ENCODE data around the gene IMPA2. TPM values are rescaled to one million over a fixed set of nuclear protein-coding genes. Genes with fewer than 3 reads are reported as not detected.

Gene IMPA2
- total and polyA plus RNA-seq, 2 of the 8 experiments (the other 6 are each of a cell fraction or from before 2014, with no cell fraction given) = 102 to 140 TPM

DNA sequence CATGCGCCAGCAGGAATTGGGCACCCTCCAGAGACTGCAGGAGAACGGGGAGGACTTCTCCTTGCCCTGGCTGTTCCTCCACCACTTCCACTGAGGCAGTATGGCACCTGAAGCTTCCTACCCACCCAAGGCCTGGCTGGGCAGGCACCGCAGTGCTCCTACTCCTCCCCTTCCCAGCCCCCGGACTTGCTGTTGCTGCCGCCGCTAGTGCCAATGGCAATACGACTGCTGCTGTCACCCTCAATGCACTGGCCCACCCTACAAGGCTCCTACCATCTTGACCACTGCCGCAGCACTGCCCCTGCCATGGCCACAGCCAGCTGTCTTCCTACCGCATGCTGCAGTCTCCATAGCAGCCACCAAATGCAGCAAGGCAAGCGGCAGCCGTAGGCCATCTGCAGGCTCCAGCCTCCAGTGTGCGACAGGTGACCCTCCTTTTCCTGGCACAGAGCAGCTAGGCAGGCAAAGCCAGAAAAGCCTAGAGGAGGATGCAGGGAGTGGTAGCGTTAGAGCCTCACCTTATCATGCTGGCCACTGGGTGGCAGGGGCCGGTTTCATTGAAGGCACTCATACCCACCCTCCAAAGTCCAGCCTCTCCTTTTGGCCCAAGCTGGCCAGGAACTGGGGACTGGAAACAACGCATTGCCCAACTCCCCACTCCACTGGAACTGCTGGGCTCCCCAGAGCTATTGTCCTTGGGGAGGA lies 64.9 kb downstream of the IMPA2 start:
- no peak overlapping the region for H3K9ac ChIP-seq (replicated peaks in 1 of 4; ENCODE audit: extremely low read depth in 1 of 4, low read depth in 3 of 4, low read length in 3 of 4)
- no peaks in the 10 kb centered on the region for H3K23me2 ChIP-seq (ENCODE audit: low read depth, low read length)
- ChIA-PET POLR2A (ENCODE audit: partially characterized antibody) (no interaction called here), CTCF (ENCODE audit: partially characterized antibody) (interaction anchor here (0.8 to 1.8 kb wide), 9 partner anchors 8 to 356 kb away, joined by 3 to 7 read pairs (median 3); no protein-coding TSS in a partner anchor)
- H3K4me3 ChIP-seq (ENCODE audit: extremely low read depth in 1 of 4, insufficient read depth in 2 of 4, low read depth in 3 of 4, low read length in 4 of 4) = no peak overlapping the region
- FAIRE-seq = no peak
- no peaks in the 10 kb centered on the region for H3K9me3 ChIP-seq (ENCODE audit: insufficient read depth in 2 of 2, low read depth in 1 of 2, low read length in 1 of 2)
- no peak overlapping the region for H2AK5ac ChIP-seq (ENCODE audit: low read depth, low read length)
- no peak overlapping the region for H4K8ac ChIP-seq (ENCODE audit: extremely low read depth, insufficient read depth, low read length)
- DNase-seq (ENCODE audit: low read depth in 1 of 2, low spot score in 2 of 2) = no peak
- no peak overlapping the region; the same call in 1 of the 2 replicates for H2AFZ ChIP-seq (ENCODE audit: low read length)
- H3K27me3 ChIP-seq (replicated peaks in 1 of 4; ENCODE audit: control insufficient read depth in 3 of 4, extremely low read depth in 1 of 4, insufficient read depth in 3 of 4, low read length in 3 of 4) = no peaks in the 10 kb centered on the region
- no peak overlapping the region for H2BK15ac ChIP-seq (ENCODE audit: low read length)
- no peaks in the 10 kb centered on the region for H4K20me1 ChIP-seq (replicated peaks in 1 of 2; ENCODE audit: control insufficient read depth in 1 of 2, insufficient read depth in 2 of 2, low read length in 2 of 2)
- H2BK120ac ChIP-seq (replicated peaks; ENCODE audit: low read depth, low read length) = no peak overlapping the region
- H3K27ac ChIP-seq (ENCODE audit: low read depth, low read length) = no peak overlapping the region
- no peak overlapping the region for H2BK20ac ChIP-seq (ENCODE audit: low read length)
- no peak overlapping the region for H3K4me2 ChIP-seq (ENCODE audit: insufficient read depth in 1 of 2, low read depth in 2 of 2, low read length in 2 of 2)
- no peak overlapping the region; the same call in 1 of the 2 replicates for H2BK12ac ChIP-seq (ENCODE audit: low read depth, low read length)
- H3K18ac ChIP-seq (ENCODE audit: extremely low read depth, low read length) = no peak overlapping the region
- H4K91ac ChIP-seq (replicated peaks; ENCODE audit: insufficient read length, low read length) = no peak overlapping the region
- H3K79me1 ChIP-seq (ENCODE audit: low read depth, low read length) = no peaks in the 10 kb centered on the region
- H3K56ac ChIP-seq (replicated peaks; ENCODE audit: insufficient read length, low read depth, low read length) = no peak overlapping the region
- H3K14ac ChIP-seq (ENCODE audit: insufficient read length) = no peak overlapping the region
- no peak overlapping the region for H3K4ac ChIP-seq (replicated peaks; ENCODE audit: insufficient read length, low read depth, low read length)
- no peak overlapping the region for H3K23ac ChIP-seq (ENCODE audit: insufficient read length)
- H3K79me2 ChIP-seq (ENCODE audit: control insufficient read depth in 1 of 2, insufficient read depth in 2 of 2, low read length in 2 of 2) = no peaks in the 10 kb centered on the region
- no peak overlapping the region for H4K5ac ChIP-seq (ENCODE audit: insufficient read length, low read depth, low read length)
- H2BK5ac ChIP-seq (ENCODE audit: low read depth, low read length) = no peak overlapping the region
- WGBS, 2 experiments (ENCODE audit: extremely low coverage in 1 of 2, insufficient coverage in 1 of 2, insufficient read length in 1 of 2, insufficient replicate concordance in 2 of 2, low coverage in 1 of 2, low lambda C conversion rate in 2 of 2, missing lambda C conversion rate in 1 of 2) = 94% methylated on average over 15 of the region's 15 CpGs; no CpG with 5 or more reads in 1 of the 2 experiments
- H3K36me3 ChIP-seq (ENCODE audit: control insufficient read depth in 2 of 4, insufficient read depth in 4 of 4, low read length in 3 of 4) = no peaks in the 10 kb centered on the region
- H3K4me1 ChIP-seq (replicated peaks in 1 of 4; ENCODE audit: control insufficient read depth in 3 of 4, insufficient read depth in 4 of 4, low read length in 3 of 4) = peaks cover 0 to 4% (median 0%) of the 10 kb centered on the region in 4 experiments; a peak in 1 of 7 replicates
- no peak for TF ChIP-seq EP300 (IDR thresholded peaks at IDR 0.05; ENCODE audit: borderline replicate concordance in 1 of 2, low read depth in 2 of 2, low read length in 2 of 2)
- no peak for TF ChIP-seq SIRT6 (IDR thresholded peaks at IDR 0.05; ENCODE audit: low read length)
- TF ChIP-seq TAF1 (IDR thresholded peaks at IDR 0.05; ENCODE audit: low read depth, low read length) = no peak
- TF ChIP-seq, protein P1, sequence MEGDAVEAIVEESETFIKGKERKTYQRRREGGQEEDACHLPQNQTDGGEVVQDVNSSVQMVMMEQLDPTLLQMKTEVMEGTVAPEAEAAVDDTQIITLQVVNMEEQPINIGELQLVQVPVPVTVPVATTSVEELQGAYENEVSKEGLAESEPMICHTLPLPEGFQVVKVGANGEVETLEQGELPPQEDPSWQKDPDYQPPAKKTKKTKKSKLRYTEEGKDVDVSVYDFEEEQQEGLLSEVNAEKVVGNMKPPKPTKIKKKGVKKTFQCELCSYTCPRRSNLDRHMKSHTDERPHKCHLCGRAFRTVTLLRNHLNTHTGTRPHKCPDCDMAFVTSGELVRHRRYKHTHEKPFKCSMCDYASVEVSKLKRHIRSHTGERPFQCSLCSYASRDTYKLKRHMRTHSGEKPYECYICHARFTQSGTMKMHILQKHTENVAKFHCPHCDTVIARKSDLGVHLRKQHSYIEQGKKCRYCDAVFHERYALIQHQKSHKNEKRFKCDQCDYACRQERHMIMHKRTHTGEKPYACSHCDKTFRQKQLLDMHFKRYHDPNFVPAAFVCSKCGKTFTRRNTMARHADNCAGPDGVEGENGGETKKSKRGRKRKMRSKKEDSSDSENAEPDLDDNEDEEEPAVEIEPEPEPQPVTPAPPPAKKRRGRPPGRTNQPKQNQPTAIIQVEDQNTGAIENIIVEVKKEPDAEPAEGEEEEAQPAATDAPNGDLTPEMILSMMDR (IDR thresholded peaks at IDR 0.05; ENCODE audit: control extremely low read depth in 1 of 3, insufficient read depth in 1 of 3, low read depth in 1 of 3, low read length in 3 of 3) = peak; percentile 17 to 40 (median 31); a peak in 3 of 4 replicates
- TF ChIP-seq PHF8 (conservative IDR thresholded peaks at IDR 0.05; ENCODE audit: low read depth, low read length) = no peak
- TF ChIP-seq CBX8 (IDR thresholded peaks at IDR 0.05; ENCODE audit: borderline replicate concordance, low read depth, low read length) = no peak
- no peak for TF ChIP-seq KDM4A (IDR thresholded peaks at IDR 0.05; ENCODE audit: low read depth, low read length, severe bottlenecking)
- no peak for TF ChIP-seq CHD1 (IDR thresholded peaks at IDR 0.05; ENCODE audit: low read depth, low read length)
- TF ChIP-seq GTF2F1 (IDR thresholded peaks at IDR 0.05; ENCODE audit: borderline replicate concordance, low read depth, low read length) = no peak

Data from H1 (cell line).